HCT116 (cell line): Measurements from ENCODE around the gene HAND2. TPM values are rescaled to one million over a fixed set of nuclear protein-coding genes. Genes with fewer than 3 reads are reported as not detected.

Source experiments
- ATAC-seq: fragments of 200-7000 bp; cut with Tn5 transposase; 2 replicates; pipeline ENCODE4 v1.9.1; 2020; ENCODE audit warnings: mild to moderate bottlenecking, moderate library complexity
- BruUV-seq: library from RNA; stranded (reverse); fragments of 400-500 nt; replicated peaks from 2 replicates; lab custom pipeline; 2021; lab: Mats Ljungman, UMichigan
- CTCF ChIA-PET: fragments of 300-600 bp; sonication (Branson Sonifier 250); formaldehyde crosslinking; loops from one replicate; lab custom pipeline; 2021; ENCODE audit warnings: antibody characterized with exemption; lab: Charles Lee
- POLR2A ChIA-PET: fragments of 300-600, 350-600 bp; sonication (Branson Sonifier 250); formaldehyde crosslinking; loops from one replicate; lab custom pipeline; 2021; ENCODE audit warnings: antibody characterized with exemption; lab: Charles Lee
- RAD21 ChIA-PET, 2 experiments: fragments of 300-600 bp; sonication (Branson Sonifier 250); formaldehyde crosslinking; loops; one replicate each; lab custom pipeline; 2023; ENCODE audit warnings: low total read pairs in 2 of 2; ENCODE audit not compliant: uncharacterized antibody in 2 of 2, unreplicated experiment in 2 of 2, low non-redundant PET in 1 of 2; lab: Charles Lee
- DNase-seq: peaks from one replicate; pipeline ENCODE4 v3.0.0-alpha.2; 2010; ENCODE audit warnings: low read depth, low spot score
- H2AFZ ChIP-seq: fragments of 200-600 bp; shearing (Covaris generic), sonication (generic); 2 replicates; pipeline ENCODE4 v1.6.1; 2017; ENCODE audit warnings: low read depth, mixed run types, mixed read lengths, antibody characterized with exemption, low read length; ENCODE audit not compliant: poor library complexity, severe bottlenecking
- H3K27ac ChIP-seq: 2 replicates; pipeline ENCODE4 v1.5.1; 2012; ENCODE audit warnings: low read depth, low read length
- H3K27me3 ChIP-seq: fragments of 200-600 bp; sonication (generic); 2 replicates; pipeline ENCODE4 v1.6.1; 2016; ENCODE audit warnings: mixed run types, low read length, mixed read lengths; ENCODE audit not compliant: insufficient read depth
- H3K36me3 ChIP-seq, 2 experiments: fragments of 200-500 bp in 1 of 2; fragments of 200-600 bp in 1 of 2; sonication (Bioruptor generic) in 1 of 2; sonication (generic) in 1 of 2; 2 replicates each; pipeline versions ENCODE4 v1.5.1 to v1.6.1; 2014 to 2016; ENCODE audit warnings: low read length in 2 of 2, inconsistent platforms in 1 of 2, mixed read lengths in 1 of 2, mixed run types in 1 of 2; ENCODE audit not compliant: insufficient read depth in 2 of 2, control insufficient read depth in 1 of 2
- H3K4me1 ChIP-seq, 2 experiments: fragments of 200-600 bp in 1 of 2; sonication (generic) in 1 of 2; 2 replicates each; pipeline versions ENCODE4 v1.5.1 to v1.6.1; 2012 to 2017; ENCODE audit warnings: low read length in 2 of 2, inconsistent platforms in 1 of 2, mild to moderate bottlenecking in 1 of 2, mixed read lengths in 1 of 2, mixed run types in 1 of 2, moderate library complexity in 1 of 2; ENCODE audit not compliant: insufficient read depth in 2 of 2, control insufficient read depth in 1 of 2
- H3K4me2 ChIP-seq: fragments of 200-600 bp; sonication (generic); 2 replicates; pipeline ENCODE4 v1.6.1; 2017; ENCODE audit warnings: mixed run types, low read length, mixed read lengths
- H3K4me3 ChIP-seq, 2 experiments: fragments of 200-600 bp in 1 of 2; sonication (generic) in 1 of 2; replicated peaks in 1 of 2; 2 replicates each; pipeline ENCODE4 v1.5.1; 2011 to 2016; ENCODE audit warnings: low read length in 2 of 2, control low read depth in 1 of 2, low read depth in 1 of 2, mild to moderate bottlenecking in 1 of 2, mixed read lengths in 1 of 2, mixed run types in 1 of 2
- H3K79me2 ChIP-seq: fragments of 200-600 bp; sonication (generic); 2 replicates; pipeline ENCODE4 v1.6.1; 2017; ENCODE audit warnings: mild to moderate bottlenecking, mixed run types, low read length, moderate library complexity, mixed read lengths; ENCODE audit not compliant: insufficient read depth
- H3K9ac ChIP-seq: fragments of 200-600 bp; sonication (generic); 2 replicates; pipeline ENCODE4 v1.6.1; 2016; ENCODE audit warnings: low read length, mixed read lengths
- H3K9me2 ChIP-seq: fragments of 200-600 bp; sonication (generic), shearing (Covaris generic); 2 replicates; pipeline ENCODE4 v1.6.1; 2017; ENCODE audit warnings: mixed run types, mild to moderate bottlenecking, moderate library complexity; ENCODE audit not compliant: insufficient read depth
- H3K9me3 ChIP-seq, 2 experiments: fragments of 200-500 bp in 1 of 2; fragments of 200-600 bp in 1 of 2; sonication (Bioruptor generic) in 1 of 2; sonication (generic) in 1 of 2; 2 replicates each; pipeline ENCODE4 v1.6.1; 2014 to 2017; ENCODE audit warnings: low read length in 2 of 2, mixed read lengths in 2 of 2, inconsistent platforms in 1 of 2, low read depth in 1 of 2, mild to moderate bottlenecking in 1 of 2, mixed run types in 1 of 2, moderate library complexity in 1 of 2; ENCODE audit not compliant: control insufficient read depth in 1 of 2, insufficient read depth in 1 of 2
- H4K20me1 ChIP-seq: fragments of 200-600 bp; sonication (generic), shearing (Covaris generic); 2 replicates; pipeline ENCODE4 v1.6.1; 2017; ENCODE audit warnings: mixed run types, mild to moderate bottlenecking, moderate library complexity; ENCODE audit not compliant: insufficient read depth
- CBX3 ChIP-seq: IDR thresholded peaks from 2 replicates; pipeline ENCODE4 v1.6.1; 2012; ENCODE audit warnings: low read depth
- EGR1 ChIP-seq: IDR thresholded peaks from 2 replicates; pipeline ENCODE4 v1.6.1; 2012; ENCODE audit warnings: low read depth
- EZH2phosphoT487 ChIP-seq: fragments of 200-600 bp; IDR thresholded peaks from 2 replicates; pipeline ENCODE4 v1.6.1; 2018; ENCODE audit warnings: antibody characterized with exemption, borderline replicate concordance
- JUND ChIP-seq: IDR thresholded peaks from 2 replicates; pipeline ENCODE4 v1.6.1; 2012
- RAD21 ChIP-seq: IDR thresholded peaks from 2 replicates; pipeline ENCODE4 v1.6.1; 2012; ENCODE audit warnings: low read depth, mild to moderate bottlenecking
- SP1 ChIP-seq: IDR thresholded peaks from 2 replicates; pipeline ENCODE4 v1.6.1; 2012; ENCODE audit warnings: low read depth
- TCF7L2 ChIP-seq: IDR thresholded peaks from 2 replicates; pipeline ENCODE4 v1.7.0; 2011; ENCODE audit warnings: borderline replicate concordance, inconsistent platforms; ENCODE audit not compliant: insufficient read depth, insufficient read length; ENCODE audit errors: extremely low read depth
- YY1 ChIP-seq: IDR thresholded peaks from 2 replicates; pipeline ENCODE4 v1.6.1; 2011; ENCODE audit warnings: low read length, low read depth, moderate library complexity, mild to moderate bottlenecking; ENCODE audit not compliant: insufficient replicate concordance; ENCODE audit errors: extremely low read depth
- ZNF274 ChIP-seq: fragments of 200-500 bp; sonication (Bioruptor generic); IDR thresholded peaks from 2 replicates; pipeline ENCODE4 v1.6.1; 2014; ENCODE audit warnings: mild to moderate bottlenecking, low read depth, low read length, inconsistent platforms
- intact Hi-C: fragments of 100-400 bp; cut with micrococcal nuclease; formaldehyde crosslinking; loops from 2 replicates; pipeline ENCODE4 v1.10.0; 2022
- total RNA-seq: library from RNA; stranded (reverse); gene quantifications from one replicate; pipeline ENCODE4 v1.2.1, GENCODE V29; 2021; ENCODE audit not compliant: unreplicated experiment
- TF ChIP-seq, protein P1 (sequence below): IDR thresholded peaks from 2 replicates; pipeline ENCODE4 v1.6.1; 2012; ENCODE audit warnings: low read depth
- TF ChIP-seq, protein P2 (sequence below), 3 experiments: fragments of 200-600 bp in 1 of 3; sonication (generic) in 1 of 3; IDR thresholded peaks in 2 of 3; conservative IDR thresholded peaks in 1 of 3; 2 replicates each; pipeline ENCODE4 v1.5.1; 2012 to 2017; ENCODE audit warnings: low read depth in 2 of 3, low read length in 2 of 3, antibody characterized with exemption in 1 of 3, borderline replicate concordance in 1 of 3, control low read depth in 1 of 3, mild to moderate bottlenecking in 1 of 3, mixed read lengths in 1 of 3, mixed run types in 1 of 3, moderate library complexity in 1 of 3; ENCODE audit not compliant: insufficient read depth in 1 of 3
- TF ChIP-seq, protein P3 (sequence below): IDR thresholded peaks from 2 replicates; pipeline ENCODE4 v1.6.1; 2012

HAND2 gene
- total RNA-seq, 1 experiment from 2014 or later: not detected

DNA sequence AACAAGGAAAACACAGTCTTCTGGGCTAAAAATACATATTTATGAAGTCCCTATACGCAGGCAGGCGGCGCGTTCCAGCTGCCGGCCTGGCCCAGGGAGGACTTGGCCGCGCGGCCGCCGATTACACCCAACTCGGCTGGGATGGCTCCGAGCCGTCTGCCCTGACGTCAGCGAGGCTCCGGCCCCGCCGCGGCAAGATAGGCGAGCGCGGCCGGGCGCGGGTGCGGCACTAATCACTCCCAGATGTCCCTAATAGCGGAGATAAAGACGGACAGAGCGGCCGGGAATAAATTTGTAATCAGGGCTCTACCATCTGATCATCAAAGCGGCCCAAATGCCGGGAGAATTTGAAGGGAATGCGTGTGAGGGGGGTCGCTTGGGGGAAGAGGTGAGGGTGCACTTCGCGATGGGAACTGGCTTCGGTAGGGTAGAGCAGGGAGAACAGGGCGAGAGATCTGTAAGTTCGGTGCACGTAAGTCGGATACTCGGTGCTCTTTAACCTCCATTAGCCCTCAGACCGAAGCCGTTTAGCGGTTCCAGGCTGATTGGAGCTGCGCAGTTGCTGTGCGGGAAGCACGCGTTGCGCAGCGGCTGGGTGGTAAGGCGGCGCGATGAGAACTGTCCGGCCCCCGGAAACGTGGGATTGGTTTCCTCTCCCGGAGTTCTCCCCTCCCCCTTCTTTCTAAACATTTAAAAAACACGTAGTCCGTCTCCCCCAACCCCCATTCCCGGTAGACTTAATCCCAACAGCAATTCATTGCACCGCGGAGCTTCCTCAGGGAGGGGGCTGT is 7.7 kb downstream of the HAND2 start:
- CTCF ChIA-PET: no interaction called here
- intact Hi-C loops: no loop called here
- no peak for ATAC-seq

More for the DNA sequence above, 7.7 kb downstream of the HAND2 start:
- H3K27ac ChIP-seq: no peak overlapping the region
- no TSS peak for BruUV-seq
- H2AFZ ChIP-seq: no peak overlapping the region
- H3K79me2 ChIP-seq: no peaks in the 10 kb centered on the region
- no peaks in the 10 kb centered on the region for H4K20me1 ChIP-seq
- H3K36me3 ChIP-seq: no peaks in the 10 kb centered on the region
- no peak overlapping the region for H3K9ac ChIP-seq
- no peaks in the 10 kb centered on the region for H3K4me1 ChIP-seq
- ChIA-PET RAD21 (no interaction called here), POLR2A (no interaction called here)
- no peak for DNase-seq
- H3K9me3 ChIP-seq: no peaks in the 10 kb centered on the region
- TF ChIP-seq ZNF274 (no peak), JUND (no peak), EZH2phosphoT487 (no peak), YY1 (no peak), RAD21 (no peak), SP1 (no peak), CBX3 (no peak), EGR1 (no peak), TCF7L2 (no peak)
- TF ChIP-seq, protein P1, sequence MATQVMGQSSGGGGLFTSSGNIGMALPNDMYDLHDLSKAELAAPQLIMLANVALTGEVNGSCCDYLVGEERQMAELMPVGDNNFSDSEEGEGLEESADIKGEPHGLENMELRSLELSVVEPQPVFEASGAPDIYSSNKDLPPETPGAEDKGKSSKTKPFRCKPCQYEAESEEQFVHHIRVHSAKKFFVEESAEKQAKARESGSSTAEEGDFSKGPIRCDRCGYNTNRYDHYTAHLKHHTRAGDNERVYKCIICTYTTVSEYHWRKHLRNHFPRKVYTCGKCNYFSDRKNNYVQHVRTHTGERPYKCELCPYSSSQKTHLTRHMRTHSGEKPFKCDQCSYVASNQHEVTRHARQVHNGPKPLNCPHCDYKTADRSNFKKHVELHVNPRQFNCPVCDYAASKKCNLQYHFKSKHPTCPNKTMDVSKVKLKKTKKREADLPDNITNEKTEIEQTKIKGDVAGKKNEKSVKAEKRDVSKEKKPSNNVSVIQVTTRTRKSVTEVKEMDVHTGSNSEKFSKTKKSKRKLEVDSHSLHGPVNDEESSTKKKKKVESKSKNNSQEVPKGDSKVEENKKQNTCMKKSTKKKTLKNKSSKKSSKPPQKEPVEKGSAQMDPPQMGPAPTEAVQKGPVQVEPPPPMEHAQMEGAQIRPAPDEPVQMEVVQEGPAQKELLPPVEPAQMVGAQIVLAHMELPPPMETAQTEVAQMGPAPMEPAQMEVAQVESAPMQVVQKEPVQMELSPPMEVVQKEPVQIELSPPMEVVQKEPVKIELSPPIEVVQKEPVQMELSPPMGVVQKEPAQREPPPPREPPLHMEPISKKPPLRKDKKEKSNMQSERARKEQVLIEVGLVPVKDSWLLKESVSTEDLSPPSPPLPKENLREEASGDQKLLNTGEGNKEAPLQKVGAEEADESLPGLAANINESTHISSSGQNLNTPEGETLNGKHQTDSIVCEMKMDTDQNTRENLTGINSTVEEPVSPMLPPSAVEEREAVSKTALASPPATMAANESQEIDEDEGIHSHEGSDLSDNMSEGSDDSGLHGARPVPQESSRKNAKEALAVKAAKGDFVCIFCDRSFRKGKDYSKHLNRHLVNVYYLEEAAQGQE: no peak
- TF ChIP-seq, protein P2, sequence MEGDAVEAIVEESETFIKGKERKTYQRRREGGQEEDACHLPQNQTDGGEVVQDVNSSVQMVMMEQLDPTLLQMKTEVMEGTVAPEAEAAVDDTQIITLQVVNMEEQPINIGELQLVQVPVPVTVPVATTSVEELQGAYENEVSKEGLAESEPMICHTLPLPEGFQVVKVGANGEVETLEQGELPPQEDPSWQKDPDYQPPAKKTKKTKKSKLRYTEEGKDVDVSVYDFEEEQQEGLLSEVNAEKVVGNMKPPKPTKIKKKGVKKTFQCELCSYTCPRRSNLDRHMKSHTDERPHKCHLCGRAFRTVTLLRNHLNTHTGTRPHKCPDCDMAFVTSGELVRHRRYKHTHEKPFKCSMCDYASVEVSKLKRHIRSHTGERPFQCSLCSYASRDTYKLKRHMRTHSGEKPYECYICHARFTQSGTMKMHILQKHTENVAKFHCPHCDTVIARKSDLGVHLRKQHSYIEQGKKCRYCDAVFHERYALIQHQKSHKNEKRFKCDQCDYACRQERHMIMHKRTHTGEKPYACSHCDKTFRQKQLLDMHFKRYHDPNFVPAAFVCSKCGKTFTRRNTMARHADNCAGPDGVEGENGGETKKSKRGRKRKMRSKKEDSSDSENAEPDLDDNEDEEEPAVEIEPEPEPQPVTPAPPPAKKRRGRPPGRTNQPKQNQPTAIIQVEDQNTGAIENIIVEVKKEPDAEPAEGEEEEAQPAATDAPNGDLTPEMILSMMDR (IDR thresholded peaks at IDR 0.05 in 2 of 3, conservative IDR thresholded peaks at IDR 0.05 in 1 of 3; ENCODE audit: borderline replicate concordance in 1 of 3, insufficient read depth in 1 of 3, low read depth in 2 of 3, low read length in 2 of 3): no peak
- TF ChIP-seq, protein P3, sequence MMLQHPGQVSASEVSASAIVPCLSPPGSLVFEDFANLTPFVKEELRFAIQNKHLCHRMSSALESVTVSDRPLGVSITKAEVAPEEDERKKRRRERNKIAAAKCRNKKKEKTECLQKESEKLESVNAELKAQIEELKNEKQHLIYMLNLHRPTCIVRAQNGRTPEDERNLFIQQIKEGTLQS: no peak
- H3K4me3 ChIP-seq: no peak overlapping the region
- no peak overlapping the region for H3K4me2 ChIP-seq
- no peaks in the 10 kb centered on the region for H3K27me3 ChIP-seq
- H3K9me2 ChIP-seq: no peaks in the 10 kb centered on the region
